Peyer's patch (tissue), 4 donors: ENCODE measurements around the gene MSL3. TPM values are rescaled to one million over a fixed set of nuclear protein-coding genes. Genes with fewer than 3 reads are reported as not detected.

ENCODE experiments used
- DNase-seq, 3 donors: peaks; one replicate each; pipeline ENCODE4 v3.0.0-alpha.2; 2017 to 2019
- H3K27ac ChIP-seq, 4 donors: fragments of 200-600 bp; sonication (generic); one replicate each; pipeline ENCODE4 v1.5.1; 2016 to 2019
- H3K27me3 ChIP-seq, 2 donors: fragments of 200-600 bp; sonication (generic); one replicate each; pipeline ENCODE4 v1.5.1; 2019
- H3K36me3 ChIP-seq, 3 donors: fragments of 200-600 bp; sonication (generic); one replicate each; pipeline ENCODE4 v1.5.1; 2016 to 2019
- H3K4me1 ChIP-seq, 4 donors: fragments of 200-600 bp; sonication (generic); one replicate each; pipeline ENCODE4 v1.5.1; 2016 to 2019
- H3K4me3 ChIP-seq, 4 donors: fragments of 200-600 bp; sonication (generic); 1 replicate in 3 of 4; 2 replicates in 1 of 4; pipeline ENCODE4 v1.5.1; 2016 to 2019; ENCODE audit warnings: mild to moderate bottlenecking in 1 of 4
- H3K9me3 ChIP-seq, 4 donors: fragments of 200-600 bp; sonication (generic); one replicate each; pipeline ENCODE4 v1.5.1; 2016 to 2019; ENCODE audit warnings: mild to moderate bottlenecking in 1 of 4
- POLR2A ChIP-seq, 2 donors: fragments of 450-650 bp; IDR thresholded peaks; one replicate each; pipeline ENCODE4 v1.5.1; 2017; ENCODE audit warnings: antibody characterized with exemption in 2 of 2, mild to moderate bottlenecking in 2 of 2, moderate library complexity in 2 of 2
- total RNA-seq, 4 donors: library from RNA; depleted of rRNA; stranded (reverse); fragments of >200 nt; gene quantifications; one replicate each; pipeline ENCODE4 v1.1.0, GENCODE V29; 2016
- TF ChIP-seq, protein P1 (sequence below), 6 experiments: fragments of 450-650 bp in 4 of 6; fragments of 200-600 bp in 2 of 6; sonication (generic) in 1 of 6; IDR thresholded peaks; one replicate each; pipeline ENCODE4 v1.5.1; 2017 to 2019; ENCODE audit warnings: antibody characterized with exemption in 6 of 6, mild to moderate bottlenecking in 3 of 6, moderate library complexity in 1 of 6

The MSL3 gene
- total RNA-seq, 4 donors from 2014 or later, result 22.5 to 72.6 (median 29.0) TPM

DNA sequence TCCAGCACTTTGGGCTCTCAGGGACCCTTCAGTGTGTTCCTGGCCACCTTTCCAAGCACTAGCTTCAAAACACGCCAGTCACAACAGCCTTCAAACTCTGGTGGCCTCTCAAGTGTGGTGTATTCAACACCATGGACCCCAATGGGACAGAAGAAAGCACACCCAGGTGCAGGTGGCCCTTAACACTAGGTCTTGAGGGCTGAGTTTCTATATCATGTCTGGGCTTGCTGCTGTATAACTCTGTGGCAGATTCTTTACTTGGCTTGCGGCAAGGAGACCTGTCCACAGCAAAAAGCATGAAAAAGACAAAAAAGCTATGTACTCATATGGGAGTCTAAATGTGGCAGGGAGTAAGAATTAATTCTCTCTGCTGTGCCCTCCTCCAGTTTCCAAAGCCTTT lies 23.1 kb downstream of the MSL3 start:
- TF ChIP-seq, protein P1, sequence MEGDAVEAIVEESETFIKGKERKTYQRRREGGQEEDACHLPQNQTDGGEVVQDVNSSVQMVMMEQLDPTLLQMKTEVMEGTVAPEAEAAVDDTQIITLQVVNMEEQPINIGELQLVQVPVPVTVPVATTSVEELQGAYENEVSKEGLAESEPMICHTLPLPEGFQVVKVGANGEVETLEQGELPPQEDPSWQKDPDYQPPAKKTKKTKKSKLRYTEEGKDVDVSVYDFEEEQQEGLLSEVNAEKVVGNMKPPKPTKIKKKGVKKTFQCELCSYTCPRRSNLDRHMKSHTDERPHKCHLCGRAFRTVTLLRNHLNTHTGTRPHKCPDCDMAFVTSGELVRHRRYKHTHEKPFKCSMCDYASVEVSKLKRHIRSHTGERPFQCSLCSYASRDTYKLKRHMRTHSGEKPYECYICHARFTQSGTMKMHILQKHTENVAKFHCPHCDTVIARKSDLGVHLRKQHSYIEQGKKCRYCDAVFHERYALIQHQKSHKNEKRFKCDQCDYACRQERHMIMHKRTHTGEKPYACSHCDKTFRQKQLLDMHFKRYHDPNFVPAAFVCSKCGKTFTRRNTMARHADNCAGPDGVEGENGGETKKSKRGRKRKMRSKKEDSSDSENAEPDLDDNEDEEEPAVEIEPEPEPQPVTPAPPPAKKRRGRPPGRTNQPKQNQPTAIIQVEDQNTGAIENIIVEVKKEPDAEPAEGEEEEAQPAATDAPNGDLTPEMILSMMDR (IDR thresholded peaks at IDR 0.05), result no peak
- TF ChIP-seq POLR2A (IDR thresholded peaks at IDR 0.05), result no peak
- Histone ChIP-seq H3K27me3 (no peaks in the 10 kb centered on the region), H3K36me3 (no peaks in the 10 kb centered on the region), H3K9me3 (no peaks in the 10 kb centered on the region), H3K4me1 (no peaks in the 10 kb centered on the region), H3K27ac (no peak overlapping the region), H3K4me3 (no peak overlapping the region)
- no peak for DNase-seq

- TF ChIP-seq, protein P1 (IDR thresholded peaks at IDR 0.05), result no peak
- no peak for TF ChIP-seq POLR2A (IDR thresholded peaks at IDR 0.05)
- H3K27ac ChIP-seq, result no peak overlapping the region
- no peaks in the 10 kb centered on the region for H3K9me3 ChIP-seq
- H3K36me3 ChIP-seq, result no peaks in the 10 kb centered on the region
- H3K27me3 ChIP-seq, result no peaks in the 10 kb centered on the region
- H3K4me3 ChIP-seq, result no peak overlapping the region
- no peaks in the 10 kb centered on the region for H3K4me1 ChIP-seq
- no peak for DNase-seq
Measured at GRCh38 chrX:11781734-11782370, 23.8 kb downstream of the MSL3 start.

GRCh38 chrX:11784543-11784942 lies 26.5 kb downstream of the MSL3 start:
- H3K9me3 ChIP-seq, result no peaks in the 10 kb centered on the region
- H3K4me1 ChIP-seq, result no peaks in the 10 kb centered on the region
- no peak for DNase-seq

DNA sequence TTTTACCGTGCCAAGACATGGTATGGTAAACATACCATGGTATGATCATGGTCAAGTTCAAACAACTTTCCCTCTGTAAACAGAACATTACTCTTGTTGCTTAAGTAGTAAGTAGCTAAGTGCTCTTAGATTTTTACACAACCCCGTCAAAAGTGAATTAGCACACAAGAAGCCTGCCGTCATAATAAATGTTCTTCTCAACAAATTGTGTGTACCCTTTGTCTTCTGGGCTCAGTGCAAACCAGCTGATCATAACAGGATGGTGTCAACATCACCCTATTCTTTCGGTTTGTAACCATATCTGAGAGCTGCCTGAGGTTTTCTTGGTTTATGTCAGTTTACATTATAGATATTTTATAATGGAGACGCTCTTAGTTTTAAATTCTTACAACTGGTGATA lies 28.8 kb downstream of the MSL3 start:
- TF ChIP-seq, protein P1 (IDR thresholded peaks at IDR 0.05), result no peak
- no peak for TF ChIP-seq POLR2A (IDR thresholded peaks at IDR 0.05)
- Histone ChIP-seq H3K27ac (no peak overlapping the region), H3K9me3 (no peaks in the 10 kb centered on the region), H3K27me3 (no peaks in the 10 kb centered on the region), H3K4me1 (no peaks in the 10 kb centered on the region), H3K36me3 (no peaks in the 10 kb centered on the region), H3K4me3 (peak overlapping the region in 1 of 4 donors; percentile 17)
- no peak for DNase-seq

More at GRCh38 chrX:11784543-11784942, 26.5 kb downstream of the MSL3 start:
- Histone ChIP-seq H3K36me3 (no peaks in the 10 kb centered on the region), H3K27ac (no peak overlapping the region), H3K4me3 (no peak overlapping the region), H3K27me3 (no peaks in the 10 kb centered on the region)
- no peak for TF ChIP-seq POLR2A (IDR thresholded peaks at IDR 0.05)
- TF ChIP-seq, protein P1 (IDR thresholded peaks at IDR 0.05), result no peak

GRCh38 chrX:11787564-11787963 lies 29.5 kb downstream of the MSL3 start:
- peak overlapping the region in 2 of 4 donors; percentile 17 to 20 for H3K4me3 ChIP-seq
- DNase-seq, result peak; percentile 53 to 80 (median 65)
- no peak for TF ChIP-seq POLR2A (IDR thresholded peaks at IDR 0.05)
- TF ChIP-seq, protein P1 (IDR thresholded peaks at IDR 0.05), result peak; percentile 14 to 46 (median 37)
- no peaks in the 10 kb centered on the region for H3K27me3 ChIP-seq
- H3K9me3 ChIP-seq, result no peaks in the 10 kb centered on the region
- no peaks in the 10 kb centered on the region for H3K36me3 ChIP-seq
- no peak overlapping the region for H3K27ac ChIP-seq
- H3K4me1 ChIP-seq, result no peaks in the 10 kb centered on the region
